ENCODE data around the gene LRRC28.

DNA sequence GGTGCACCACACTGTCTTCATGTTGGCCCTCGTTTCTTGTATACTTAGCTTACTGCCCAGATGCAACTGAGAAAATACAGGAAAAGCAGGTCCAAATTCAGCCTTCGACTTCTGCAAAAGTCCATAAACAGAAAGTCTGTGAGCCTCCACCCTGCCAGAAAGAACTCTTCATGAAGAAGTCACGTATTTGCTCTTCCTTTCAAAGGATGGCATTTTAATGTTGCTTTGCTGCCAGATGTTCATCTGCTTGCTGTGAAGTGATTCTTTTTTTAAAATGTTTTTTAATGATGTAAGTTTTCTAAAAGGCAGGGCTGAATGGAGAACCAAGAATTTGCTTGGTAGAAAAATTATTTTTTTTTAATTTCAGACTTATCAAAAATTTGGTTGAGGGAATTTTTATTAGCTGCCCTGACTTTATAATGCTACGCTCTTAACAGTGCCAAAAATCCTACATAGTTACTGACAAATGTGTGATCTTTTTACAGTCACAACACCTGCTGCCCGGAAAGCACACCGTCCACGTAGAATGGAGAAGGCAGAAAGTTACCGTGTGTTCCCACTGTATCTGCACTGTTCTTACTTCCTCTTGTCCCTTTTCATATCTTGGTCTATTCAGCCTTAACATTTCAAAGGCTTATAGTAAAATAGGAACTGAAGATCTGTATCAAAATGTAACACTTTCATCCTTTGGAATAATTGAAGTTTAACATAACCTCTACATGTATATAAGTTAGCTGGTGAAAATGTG is 136.3 kb downstream of the LRRC28 start:
- TF ChIP-seq POLR2A (IDR thresholded peaks at IDR 0.05) (no peak), CTCF (IDR thresholded peaks at IDR 0.05) (no peak)

All from breast epithelium (tissue), 3 donors.